ENCODE results near the gene ARHGAP30. TPM values are rescaled to one million over a fixed set of nuclear protein-coding genes. Genes with fewer than 3 reads are reported as not detected.
A peak's percentile ranks its signal among the peaks of the same experiment; 100 is the strongest.

Gene ARHGAP30
- total RNA-seq, 4 donors from 2014 or later = 6.1 to 14.1 (median 10.2) TPM

DNA sequence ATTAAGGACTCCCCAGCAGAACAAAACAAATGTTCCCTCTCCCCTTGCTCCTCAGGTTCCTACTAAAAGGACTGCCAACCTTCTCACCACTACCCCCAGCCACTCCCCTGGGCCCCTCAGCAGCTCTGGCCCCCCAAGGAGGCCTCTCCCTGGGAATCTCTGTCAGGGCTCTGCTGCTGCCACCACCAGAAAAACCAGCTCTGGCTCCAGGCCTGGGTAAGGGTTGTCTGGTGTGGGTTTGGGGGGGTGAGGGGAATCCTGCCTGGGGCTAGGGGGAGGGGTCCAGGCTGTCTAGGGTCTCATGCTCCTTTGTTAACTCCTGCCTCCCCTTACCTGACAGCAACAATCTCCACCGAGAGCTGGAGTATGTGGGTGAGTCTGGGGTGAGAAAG lies 14.9 kb upstream of the ARHGAP30 start:
- Histone ChIP-seq H3K27me3 (no peaks in the 10 kb centered on the region), H3K4me3 (no peak overlapping the region), H3K4me1 (no peaks in the 10 kb centered on the region), H3K9me3 (no peaks in the 10 kb centered on the region), H3K27ac (no peak overlapping the region), H3K36me3 (no peaks in the 10 kb centered on the region)
- WGBS, 2 donors = 67 to 92% methylated on average over 1 of the region's 1 CpG
- no peak for DNase-seq (ENCODE audit: low spot score in 2 of 2)
- TF ChIP-seq POLR2A (IDR thresholded peaks at IDR 0.05) (no peak), EP300 (IDR thresholded peaks at IDR 0.05) (no peak)

DNA sequence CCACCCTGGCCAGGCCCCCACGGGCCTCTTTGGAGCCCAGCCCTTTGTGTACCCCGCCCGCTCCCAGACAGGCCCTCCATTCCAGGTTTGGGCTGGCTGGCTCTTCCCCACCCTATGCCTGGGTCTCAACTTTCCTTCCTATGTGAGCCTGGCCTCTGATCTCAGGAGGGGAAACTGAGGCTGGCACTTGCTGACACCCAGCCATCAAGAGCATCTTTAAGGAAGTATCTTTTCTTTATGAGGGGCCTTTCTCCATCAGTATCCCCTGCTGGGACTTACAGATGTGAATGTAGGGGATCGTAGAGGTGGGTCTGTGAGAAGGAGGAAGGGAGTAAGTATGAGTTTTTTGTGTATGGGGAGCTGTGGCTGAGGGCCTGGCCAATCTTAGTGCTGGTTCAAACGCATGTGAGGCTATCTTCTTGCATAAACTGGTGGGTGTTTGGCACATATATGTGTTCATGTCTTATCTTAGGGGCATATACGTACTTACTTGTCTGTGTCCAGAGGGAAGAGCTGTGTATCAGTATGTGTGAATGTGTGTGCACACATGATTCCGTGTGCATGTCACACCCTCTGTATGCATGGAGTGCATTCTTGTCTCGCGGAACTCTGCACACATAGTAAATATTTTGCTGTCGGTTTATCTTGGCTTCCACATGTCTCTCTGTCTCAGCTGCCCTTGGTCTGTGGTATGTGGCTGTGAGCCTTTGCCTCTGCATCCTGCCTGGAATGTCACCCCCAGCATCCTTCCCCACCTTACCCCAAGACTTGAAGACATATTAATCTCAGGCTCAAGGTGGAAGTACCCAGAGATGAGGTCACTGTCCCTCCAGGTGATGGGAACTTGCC lies 14.3 kb upstream of the ARHGAP30 start:
- Histone ChIP-seq H3K27ac (peak overlapping the region in 2 of 4 donors; percentile 25 to 57), H3K4me3 (no peak overlapping the region), H3K9me3 (no peaks in the 10 kb centered on the region), H3K36me3 (no peaks in the 10 kb centered on the region), H3K27me3 (no peaks in the 10 kb centered on the region), H3K4me1 (no peaks in the 10 kb centered on the region)
- DNase-seq (ENCODE audit: low spot score in 2 of 2) = no peak
- no peak for TF ChIP-seq EP300 (IDR thresholded peaks at IDR 0.05)
- TF ChIP-seq, protein P1, sequence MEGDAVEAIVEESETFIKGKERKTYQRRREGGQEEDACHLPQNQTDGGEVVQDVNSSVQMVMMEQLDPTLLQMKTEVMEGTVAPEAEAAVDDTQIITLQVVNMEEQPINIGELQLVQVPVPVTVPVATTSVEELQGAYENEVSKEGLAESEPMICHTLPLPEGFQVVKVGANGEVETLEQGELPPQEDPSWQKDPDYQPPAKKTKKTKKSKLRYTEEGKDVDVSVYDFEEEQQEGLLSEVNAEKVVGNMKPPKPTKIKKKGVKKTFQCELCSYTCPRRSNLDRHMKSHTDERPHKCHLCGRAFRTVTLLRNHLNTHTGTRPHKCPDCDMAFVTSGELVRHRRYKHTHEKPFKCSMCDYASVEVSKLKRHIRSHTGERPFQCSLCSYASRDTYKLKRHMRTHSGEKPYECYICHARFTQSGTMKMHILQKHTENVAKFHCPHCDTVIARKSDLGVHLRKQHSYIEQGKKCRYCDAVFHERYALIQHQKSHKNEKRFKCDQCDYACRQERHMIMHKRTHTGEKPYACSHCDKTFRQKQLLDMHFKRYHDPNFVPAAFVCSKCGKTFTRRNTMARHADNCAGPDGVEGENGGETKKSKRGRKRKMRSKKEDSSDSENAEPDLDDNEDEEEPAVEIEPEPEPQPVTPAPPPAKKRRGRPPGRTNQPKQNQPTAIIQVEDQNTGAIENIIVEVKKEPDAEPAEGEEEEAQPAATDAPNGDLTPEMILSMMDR (IDR thresholded peaks at IDR 0.05) = no peak
- TF ChIP-seq POLR2A (IDR thresholded peaks at IDR 0.05) = no peak
- WGBS, 2 donors = 72 to 79% methylated on average over 10 of the region's 10 CpGs

DNA sequence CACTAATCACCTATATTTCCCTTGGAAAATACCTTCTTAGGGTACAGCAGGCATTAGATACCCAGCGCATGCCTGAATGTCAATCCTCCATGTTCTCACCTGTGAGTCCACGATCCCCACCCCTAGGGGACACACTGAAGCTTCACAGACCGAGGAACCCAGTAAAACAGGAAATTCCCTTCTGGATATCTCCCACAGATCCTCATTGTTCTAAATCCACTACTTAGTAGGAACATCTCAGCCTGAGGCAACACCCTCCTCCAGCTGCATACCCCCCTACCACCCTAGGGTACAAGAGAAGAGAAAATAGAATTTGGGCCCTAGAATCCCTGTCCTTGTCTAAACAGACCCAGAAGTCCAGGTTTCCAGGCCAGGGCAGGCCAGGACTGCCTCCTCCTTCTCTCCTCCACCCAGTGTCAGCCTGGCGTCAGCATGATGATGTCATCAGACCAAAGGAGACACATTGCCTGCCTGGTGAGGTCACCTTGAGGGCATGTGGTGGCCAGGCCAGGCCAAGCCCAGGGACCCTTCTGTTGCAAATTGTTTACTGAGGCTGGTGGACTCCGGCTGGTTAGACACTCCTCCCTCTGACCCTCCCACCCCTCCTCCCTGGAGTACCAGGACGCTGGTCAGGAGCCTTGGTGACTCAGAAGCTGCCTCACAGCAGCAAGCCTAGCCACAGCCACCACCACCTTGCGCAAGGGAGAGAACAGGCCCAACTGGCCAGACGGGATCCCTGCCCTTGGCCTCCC lies 13.5 kb upstream of the ARHGAP30 start:
- H3K4me3 ChIP-seq = no peak overlapping the region
- WGBS, 2 donors = 33 to 56% methylated on average over 8 of the region's 8 CpGs
- peak; percentile 40 to 64 for DNase-seq (ENCODE audit: low spot score in 2 of 2)
- no peaks in the 10 kb centered on the region for H3K9me3 ChIP-seq
- TF ChIP-seq, protein P1 (IDR thresholded peaks at IDR 0.05) = no peak
- TF ChIP-seq POLR2A (IDR thresholded peaks at IDR 0.05) = no peak
- peak in 1 of 2 donors; percentile 41 for TF ChIP-seq EP300 (IDR thresholded peaks at IDR 0.05)
- no peaks in the 10 kb centered on the region for H3K36me3 ChIP-seq
- H3K4me1 ChIP-seq = no peaks in the 10 kb centered on the region
- no peaks in the 10 kb centered on the region for H3K27me3 ChIP-seq
- peak overlapping the region in 1 of 4 donors; percentile 21 for H3K27ac ChIP-seq

DNA sequence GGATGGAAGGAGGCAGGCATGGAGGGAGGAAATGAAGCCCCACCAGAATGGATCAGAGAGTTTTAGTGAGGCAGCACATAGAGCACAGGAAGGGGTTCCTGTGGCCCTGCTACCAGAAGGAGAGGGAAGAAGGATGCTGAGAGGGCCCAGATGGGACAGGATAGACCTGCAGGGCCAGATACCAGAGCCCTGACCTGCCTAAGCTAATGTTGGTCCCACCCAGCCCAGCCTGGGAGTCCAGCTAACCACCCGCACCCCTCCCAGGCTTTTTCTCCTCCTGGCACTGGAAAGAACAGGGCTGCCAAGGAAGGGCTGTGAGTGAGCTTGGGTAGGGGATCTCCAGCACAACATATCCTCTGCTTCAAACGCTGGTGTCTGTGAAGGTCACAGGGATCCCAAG lies 12.8 kb upstream of the ARHGAP30 start:
- no peaks in the 10 kb centered on the region for H3K36me3 ChIP-seq
- no peak for DNase-seq (ENCODE audit: low spot score in 2 of 2)
- H3K9me3 ChIP-seq = no peaks in the 10 kb centered on the region
- H3K4me3 ChIP-seq = no peak overlapping the region
- 88 to 92% methylated on average over 2 of the region's 2 CpGs for WGBS, 2 donors
- TF ChIP-seq, protein P1 (IDR thresholded peaks at IDR 0.05) = no peak
- no peak for TF ChIP-seq POLR2A (IDR thresholded peaks at IDR 0.05)
- TF ChIP-seq EP300 (IDR thresholded peaks at IDR 0.05) = no peak
- no peaks in the 10 kb centered on the region for H3K27me3 ChIP-seq
- H3K4me1 ChIP-seq = no peaks in the 10 kb centered on the region
- peak overlapping the region in 1 of 4 donors; percentile 21 for H3K27ac ChIP-seq

DNA sequence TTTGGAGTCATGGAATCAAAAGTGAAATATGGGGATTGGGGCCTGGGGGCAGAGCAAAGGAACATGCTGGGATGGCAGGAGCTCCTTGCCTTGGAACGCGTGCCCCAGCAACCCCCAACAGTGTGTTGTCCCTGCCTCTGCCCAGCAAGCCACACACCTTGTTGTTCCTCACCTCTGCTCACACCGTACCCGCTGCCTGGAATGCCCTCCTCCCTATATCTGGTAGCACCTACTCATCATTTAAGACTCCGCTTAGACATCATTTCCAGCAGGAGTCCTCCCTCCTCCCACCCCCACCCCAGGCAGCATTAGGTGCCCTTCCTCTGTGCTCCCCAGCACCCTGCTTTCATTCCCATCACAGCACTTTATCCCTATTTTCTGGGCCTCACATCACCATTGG lies 11.8 kb upstream of the ARHGAP30 start:
- H3K4me3 ChIP-seq = no peak overlapping the region
- no peaks in the 10 kb centered on the region for H3K9me3 ChIP-seq
- H3K36me3 ChIP-seq = no peaks in the 10 kb centered on the region
- H3K27me3 ChIP-seq = no peaks in the 10 kb centered on the region
- DNase-seq (ENCODE audit: low spot score in 2 of 2) = no peak
- TF ChIP-seq EP300 (IDR thresholded peaks at IDR 0.05) (no peak), POLR2A (IDR thresholded peaks at IDR 0.05) (no peak)
- TF ChIP-seq, protein P1 (IDR thresholded peaks at IDR 0.05) = no peak
- H3K4me1 ChIP-seq = no peaks in the 10 kb centered on the region
- H3K27ac ChIP-seq = no peak overlapping the region
- WGBS, 2 donors = 77% methylated on average over 5 of the region's 5 CpGs

Measured in tibial nerve (tissue), 4 donors.